HepG2 (cell line): ENCODE measurements around the gene ZNF284. TPM values are rescaled to one million over a fixed set of nuclear protein-coding genes. Genes with fewer than 3 reads are reported as not detected.

Experiments
- AFF4 ChIP-seq: sonication (generic); formaldehyde crosslinking; IDR thresholded peaks from 2 replicates; pipeline ENCODE4 v1.4.0; 2020; ENCODE audit warnings: missing genetic modification reagents
- CSRNP2 ChIP-seq: sonication (generic); formaldehyde crosslinking; conservative IDR thresholded peaks from 2 replicates; pipeline ENCODE4 v1.8.0; 2022; ENCODE audit warnings: low read depth, missing genetic modification reagents
- HHEX ChIP-seq: IDR thresholded peaks from 2 replicates; pipeline ENCODE4 v1.6.1; 2016; ENCODE audit warnings: control low read depth
- MAFG ChIP-seq: sonication (generic); formaldehyde crosslinking; IDR thresholded peaks from 2 replicates; pipeline ENCODE4 v1.5.1; 2020; ENCODE audit warnings: mild to moderate bottlenecking, missing genetic modification reagents
- MAFK ChIP-seq, 2 experiments: IDR thresholded peaks in 1 of 2; conservative IDR thresholded peaks in 1 of 2; 2 replicates each; pipeline ENCODE4 v1.6.1; 2011; ENCODE audit warnings: improper control_type of control experiment in 2 of 2, low read length in 2 of 2
- NCOA2 ChIP-seq: sonication (generic); formaldehyde crosslinking; IDR thresholded peaks from 2 replicates; pipeline ENCODE4 v1.8.0; 2022; ENCODE audit warnings: inconsistent platforms
- POLR2A ChIP-seq, 2 experiments: IDR thresholded peaks; 2 replicates each; pipeline ENCODE4 v1.6.1; 2011; ENCODE audit warnings: low read depth in 2 of 2, low read length in 2 of 2, mild to moderate bottlenecking in 1 of 2, moderate library complexity in 1 of 2; ENCODE audit not compliant: insufficient read depth in 1 of 2
- POLR2AphosphoS5 ChIP-seq: IDR thresholded peaks from 2 replicates; pipeline ENCODE4 v1.6.1; 2012; ENCODE audit warnings: low read depth, low read length
- REXO4 ChIP-seq: sonication (generic); formaldehyde crosslinking; IDR thresholded peaks from 2 replicates; pipeline ENCODE4 v1.8.0; 2022; ENCODE audit warnings: missing genetic modification reagents, mild to moderate bottlenecking, borderline replicate concordance
- SOX6 ChIP-seq, 2 experiments: fragments of 450-650 bp in 1 of 2; sonication (generic) in 1 of 2; formaldehyde crosslinking in 1 of 2; IDR thresholded peaks; 2 replicates each; pipeline versions ENCODE4 v1.4.0 to v1.6.1; 2017 to 2020; ENCODE audit warnings: antibody characterized with exemption in 1 of 2, mild to moderate bottlenecking in 1 of 2, missing genetic modification reagents in 1 of 2
- TCF7 ChIP-seq: sonication (generic); IDR thresholded peaks from 2 replicates; pipeline ENCODE4 v1.6.1; 2016; ENCODE audit warnings: antibody characterized with exemption, low read depth
- WIZ ChIP-seq: sonication (generic); formaldehyde crosslinking; IDR thresholded peaks from 2 replicates; pipeline ENCODE4 v1.5.1; 2020; ENCODE audit warnings: mild to moderate bottlenecking, missing genetic modification reagents
- ZNF10 ChIP-seq: sonication (generic); formaldehyde crosslinking; IDR thresholded peaks from 2 replicates; pipeline ENCODE4 v1.4.0; 2020; ENCODE audit warnings: mild to moderate bottlenecking, low read depth, missing genetic modification reagents, borderline replicate concordance
- ZNF260 ChIP-seq: sonication (generic); formaldehyde crosslinking; IDR thresholded peaks from 2 replicates; pipeline ENCODE4 v1.4.0; 2020; ENCODE audit warnings: missing genetic modification reagents, low read depth, mild to moderate bottlenecking, borderline replicate concordance
- ZNF629 ChIP-seq: sonication (generic); formaldehyde crosslinking; conservative IDR thresholded peaks from 2 replicates; pipeline ENCODE4 v1.5.0; 2020; ENCODE audit warnings: missing genetic modification reagents
- ZNF646 ChIP-seq: sonication (generic); formaldehyde crosslinking; IDR thresholded peaks from 2 replicates; pipeline ENCODE4 v1.9.0; 2021; ENCODE audit warnings: mild to moderate bottlenecking, missing genetic modification reagents
- ZNF703 ChIP-seq: sonication (generic); formaldehyde crosslinking; IDR thresholded peaks from 2 replicates; pipeline ENCODE4 v1.5.1; 2020; ENCODE audit warnings: missing genetic modification reagents, mild to moderate bottlenecking, moderate library complexity, borderline replicate concordance
- ZNF878 ChIP-seq: sonication (generic); formaldehyde crosslinking; IDR thresholded peaks from 2 replicates; pipeline ENCODE4 v1.8.1; 2023; ENCODE audit warnings: mild to moderate bottlenecking, missing genetic modification reagents, moderate library complexity
- ZSCAN21 ChIP-seq: sonication (generic); formaldehyde crosslinking; IDR thresholded peaks from 2 replicates; pipeline ENCODE4 v1.8.0; 2022; ENCODE audit warnings: mild to moderate bottlenecking, missing genetic modification reagents, moderate library complexity, borderline replicate concordance
- polyA plus RNA-seq, 8 experiments: library from polyadenylated mRNA; depleted of rRNA in 3 of 8; stranded (reverse) in 7 of 8; unstranded in 1 of 8; fragments of >200 nt; fragmentation: Illumina TruSeq in 4 of 8; extraction: Trizol in 4 of 8; gene quantifications; 2 replicates each; pipeline versions ENCODE4 v1.2.1 to v1.2.3, GENCODE V29; 2011 to 2016; ENCODE audit warnings: low read depth in 4 of 8, missing spikeins in 1 of 8, mixed read lengths in 1 of 8; ENCODE audit not compliant: insufficient read depth in 1 of 8
- total RNA-seq, 5 experiments: library from RNA; depleted of rRNA; stranded (reverse); fragments of >200 nt; fragmentation: Illumina TruSeq; extraction: Trizol; gene quantifications; 2 replicates each; pipeline ENCODE4 v1.2.3, GENCODE V29; 2016; ENCODE audit warnings: low read depth in 1 of 5

ZNF284 gene
- total and polyA plus RNA-seq, 2 of the 13 experiments (the other 11 are each of a cell fraction or from before 2014, with no cell fraction given), result 1.2 to 2.3 TPM

GRCh38 chr19:44113138-44113783 is 41.3 kb downstream of the ZNF284 start, which contains the start of gene ZNF225 (continued):
- TF ChIP-seq AFF4 (CRISPR knock-in tag) (no peak), POLR2AphosphoS5 (peak; percentile 89), NCOA2 (CRISPR knock-in tag) (no peak), WIZ (CRISPR knock-in tag) (no peak), MAFK (conservative IDR thresholded peaks at IDR 0.05 in 1 of 2, IDR thresholded peaks at IDR 0.05 in 1 of 2; ENCODE audit: low read length in 2 of 2) (no peak), ZNF878 (no peak), ZNF646 (no peak), TCF7 (no peak), ZNF260 (CRISPR knock-in tag) (no peak), REXO4 (no peak), MAFG (CRISPR knock-in tag) (no peak), HHEX (CRISPR knock-in tag) (no peak), ZSCAN21 (CRISPR knock-in tag) (no peak), POLR2A (IDR thresholded peaks at IDR 0.05; ENCODE audit: insufficient read depth in 1 of 2, low read depth in 2 of 2, low read length in 2 of 2) (peak; percentile 56 to 71), ZNF703 (no peak), CSRNP2 (CRISPR knock-in tag) (no peak), ZNF10 (CRISPR knock-in tag) (no peak), ZNF629 (CRISPR knock-in tag) (no peak), SOX6 (IDR thresholded peaks at IDR 0.05) (no peak), SOX6 (CRISPR knock-in tag; IDR thresholded peaks at IDR 0.05) (peak; percentile 64)
